Activated T-helper 17 cell treated with anti-CD3 and anti-CD28 coated beads, Interleukin-2, amount 50 U/mL, for 72 hours (primary cell): ENCODE data around the gene IFNA7. TPM values are rescaled to one million over a fixed set of nuclear protein-coding genes. Genes with fewer than 3 reads are reported as not detected.

Source experiments
- ATAC-seq: fragments of 150-1000 bp; cut with Tn5 transposase; replicated peaks from 2 replicates; pipeline ENCODE4 v1.10.0; 2021; ENCODE audit warnings: mild to moderate bottlenecking, moderate library complexity
- H3K27ac Mint-ChIP-seq: one replicate; pipeline ENCODE4 v1.8.0; 2022; ENCODE audit warnings: mixed read lengths
- H3K27me3 Mint-ChIP-seq: one replicate; pipeline ENCODE4 v1.8.0; 2022; ENCODE audit warnings: mixed read lengths
- H3K36me3 Mint-ChIP-seq: one replicate; pipeline ENCODE4 v1.8.0; 2022; ENCODE audit warnings: low read depth, mild to moderate bottlenecking, mixed read lengths
- H3K4me1 Mint-ChIP-seq: one replicate; pipeline ENCODE4 v1.8.0; 2022; ENCODE audit warnings: mixed read lengths
- H3K4me3 Mint-ChIP-seq: one replicate; pipeline ENCODE4 v1.8.0; 2022; ENCODE audit warnings: mild to moderate bottlenecking, mixed read lengths
- H3K9me3 Mint-ChIP-seq: one replicate; pipeline ENCODE4 v1.8.0; 2022; ENCODE audit warnings: mixed read lengths
- total RNA-seq, 2 donors: library from RNA; stranded (reverse); gene quantifications; one replicate each; pipeline ENCODE4 v1.2.3, GENCODE V29; 2022

Gene IFNA7
- total RNA-seq, 2 donors from 2014 or later: not detected

DNA sequence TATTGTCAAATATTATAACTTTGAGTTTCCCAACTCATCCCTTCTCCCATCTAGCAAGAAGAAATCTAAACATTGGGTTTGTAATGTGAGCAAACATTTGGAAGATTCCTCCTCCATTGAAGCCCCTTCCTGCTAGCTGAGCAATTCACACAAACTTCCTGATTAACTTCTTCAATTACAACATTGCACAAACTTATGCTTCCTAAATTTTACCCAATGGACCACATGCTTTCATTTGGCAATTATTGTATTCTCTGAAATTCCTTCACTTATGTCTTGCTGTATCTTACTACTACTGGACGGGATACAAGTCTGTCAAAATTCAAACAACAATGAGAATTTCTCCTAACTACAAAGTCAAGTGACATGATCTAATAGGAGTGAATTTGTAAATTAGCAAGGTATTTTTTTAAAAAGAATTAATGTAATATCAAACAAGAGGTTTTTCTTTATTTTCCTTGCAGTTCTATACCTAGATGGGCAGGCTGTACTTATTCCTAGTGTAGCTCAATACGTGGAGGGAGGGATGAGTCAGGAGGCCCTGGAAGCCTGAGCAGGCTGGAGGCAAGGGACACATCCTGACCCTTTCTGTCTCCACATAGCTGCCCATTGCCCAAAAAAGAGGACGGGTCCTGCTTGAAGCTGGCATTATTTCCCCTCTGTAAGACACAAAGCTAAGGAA lies 48.5 kb downstream of the IFNA7 start:
- Mint-ChIP-seq H3K9me3 (no peaks in the 10 kb centered on the region), H3K36me3 (no peaks in the 10 kb centered on the region), H3K4me3 (no peak overlapping the region), H3K27me3 (no peaks in the 10 kb centered on the region), H3K27ac (no peak overlapping the region), H3K4me1 (no peaks in the 10 kb centered on the region)
- no peak for ATAC-seq

Other genes starting within 250 kb of the IFNA7 start
- 1 to 10 TPM; 2.9 to 4.1 TPM for gene HACD4, start 170.6 kb downstream of the IFNA7 start, total RNA-seq
- gene IFNB1, start 124.3 kb downstream of the IFNA7 start, total RNA-seq: not detected
- not detected for gene IFNW1, start 60.4 kb downstream of the IFNA7 start, total RNA-seq
- gene IFNA21, start 35.5 kb downstream of the IFNA7 start, total RNA-seq: not detected
- not detected for gene IFNA4, start 14.6 kb downstream of the IFNA7 start, total RNA-seq
- not detected for gene IFNA10, start 4.9 kb upstream of the IFNA7 start, total RNA-seq
- gene IFNA16, start 15.1 kb upstream of the IFNA7 start, total RNA-seq: not detected
- not detected for gene IFNA17, start 26.0 kb upstream of the IFNA7 start, total RNA-seq
- not detected for gene IFNA14, start 37.8 kb upstream of the IFNA7 start, total RNA-seq
- not detected for gene IFNA5, start 103.1 kb upstream of the IFNA7 start, total RNA-seq
- gene KLHL9, start 133.2 kb upstream of the IFNA7 start, total RNA-seq: 10 to 100 TPM; 10.5 to 13.7 TPM
- gene IFNA6, start 148.7 kb upstream of the IFNA7 start, total RNA-seq: not detected
- not detected for gene IFNA13, start 165.9 kb upstream of the IFNA7 start, total RNA-seq
- gene IFNA2, start 183.2 kb upstream of the IFNA7 start, total RNA-seq: not detected
- gene IFNA8, start 206.9 kb upstream of the IFNA7 start, total RNA-seq: not detected
- gene IFNA1, start 238.2 kb upstream of the IFNA7 start, total RNA-seq: not detected